Measurements from ENCODE around the gene GALNT12. TPM values are rescaled to one million over a fixed set of nuclear protein-coding genes. Genes with fewer than 3 reads are reported as not detected.

Gene GALNT12
- total and polyA plus RNA-seq, 8 donors = 14.6 to 24.6 (median 19.6) TPM

DNA sequence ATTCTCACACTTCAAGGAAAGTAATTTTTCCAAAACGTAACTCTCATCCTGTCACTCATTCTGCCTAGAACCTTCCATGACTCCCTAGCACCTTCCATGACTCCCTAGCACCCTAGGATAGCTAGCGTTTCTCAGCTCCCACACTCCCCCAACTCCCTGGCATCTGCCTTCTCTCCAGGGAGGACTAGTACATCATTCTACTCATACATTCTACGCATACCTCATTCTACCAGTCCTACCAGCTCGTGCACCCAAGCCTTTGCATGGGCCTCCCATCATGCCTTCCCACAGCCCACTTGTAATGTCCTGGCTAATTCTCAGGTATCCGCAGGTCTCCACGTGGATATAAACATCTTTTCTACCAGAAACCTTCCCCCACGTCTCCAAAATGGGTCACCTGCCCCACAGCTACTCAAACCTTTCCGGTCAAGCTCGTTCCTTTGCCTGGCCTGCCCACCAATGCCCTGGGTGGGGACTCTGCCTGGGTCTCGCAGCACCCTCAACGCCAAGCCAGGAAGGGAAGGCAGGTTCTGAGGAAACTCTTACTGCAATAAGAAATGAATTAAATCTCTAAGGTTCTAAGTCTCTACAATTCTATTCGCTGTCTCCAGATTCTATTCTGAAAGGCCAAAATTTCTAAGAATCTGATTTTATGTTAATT lies 12.0 kb upstream of the GALNT12 start:
- Histone ChIP-seq H3K9me3 (no peaks in the 10 kb centered on the region), H3K36me3 (no peaks in the 10 kb centered on the region), H3K4me3 (peak overlapping the region; percentile 44 to 61), H3K27ac (peak overlapping the region in 1 of 2 donors; percentile 48), H3K27me3 (peaks cover 0 to 19% of the 10 kb centered on the region in 2 donors), H3K4me1 (peaks cover 18 to 38% of the 10 kb centered on the region in 2 donors)
- ATAC-seq (no peak), DNase-seq (no peak)
- TF ChIP-seq, protein P1, sequence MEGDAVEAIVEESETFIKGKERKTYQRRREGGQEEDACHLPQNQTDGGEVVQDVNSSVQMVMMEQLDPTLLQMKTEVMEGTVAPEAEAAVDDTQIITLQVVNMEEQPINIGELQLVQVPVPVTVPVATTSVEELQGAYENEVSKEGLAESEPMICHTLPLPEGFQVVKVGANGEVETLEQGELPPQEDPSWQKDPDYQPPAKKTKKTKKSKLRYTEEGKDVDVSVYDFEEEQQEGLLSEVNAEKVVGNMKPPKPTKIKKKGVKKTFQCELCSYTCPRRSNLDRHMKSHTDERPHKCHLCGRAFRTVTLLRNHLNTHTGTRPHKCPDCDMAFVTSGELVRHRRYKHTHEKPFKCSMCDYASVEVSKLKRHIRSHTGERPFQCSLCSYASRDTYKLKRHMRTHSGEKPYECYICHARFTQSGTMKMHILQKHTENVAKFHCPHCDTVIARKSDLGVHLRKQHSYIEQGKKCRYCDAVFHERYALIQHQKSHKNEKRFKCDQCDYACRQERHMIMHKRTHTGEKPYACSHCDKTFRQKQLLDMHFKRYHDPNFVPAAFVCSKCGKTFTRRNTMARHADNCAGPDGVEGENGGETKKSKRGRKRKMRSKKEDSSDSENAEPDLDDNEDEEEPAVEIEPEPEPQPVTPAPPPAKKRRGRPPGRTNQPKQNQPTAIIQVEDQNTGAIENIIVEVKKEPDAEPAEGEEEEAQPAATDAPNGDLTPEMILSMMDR (IDR thresholded peaks at IDR 0.05) = no peak
- intact Hi-C loops (cut with DNase I) = loop anchor here in 1 of 2 donors (10.0 kb wide), 1 partner anchor 261 kb away; no protein-coding TSS in a partner anchor

DNA sequence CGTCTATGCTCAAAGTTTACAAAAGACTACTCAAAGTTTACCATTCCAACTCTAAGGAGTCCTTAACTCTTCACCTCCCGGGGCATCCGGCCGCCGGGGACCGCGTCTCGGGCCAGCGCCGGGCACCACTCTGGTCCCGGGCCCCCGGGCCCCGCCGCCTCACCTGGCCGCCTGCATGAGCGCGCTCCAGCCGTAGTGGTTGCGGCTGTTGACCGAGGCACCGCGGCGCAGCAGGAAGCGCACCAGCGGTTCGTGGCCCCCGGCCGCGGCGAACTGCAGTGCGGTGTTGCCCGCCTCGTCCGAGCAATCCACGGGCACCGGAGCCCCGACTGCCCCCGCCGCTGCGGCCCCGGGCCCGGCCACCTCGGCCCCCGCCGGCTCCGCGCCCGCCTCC lies 11.5 kb upstream of the GALNT12 start:
- peak in 1 of 4 donors; percentile 83 for DNase-seq
- peaks cover 14 to 33% of the 10 kb centered on the region in 2 donors for H3K4me1 ChIP-seq
- TF ChIP-seq, protein P1 (IDR thresholded peaks at IDR 0.05) = no peak
- H3K36me3 ChIP-seq = no peaks in the 10 kb centered on the region
- peak overlapping the region; percentile 39 to 48 for H3K27ac ChIP-seq
- H3K27me3 ChIP-seq = peaks cover 0 to 19% of the 10 kb centered on the region in 2 donors
- H3K4me3 ChIP-seq = peak overlapping the region; percentile 44 to 61
- no peaks in the 10 kb centered on the region for H3K9me3 ChIP-seq
- intact Hi-C loops (cut with DNase I) = loop anchor here in 1 of 2 donors (10.0 kb wide), 1 partner anchor 261 kb away; no protein-coding TSS in a partner anchor
- peak; percentile 30 for ATAC-seq

DNA sequence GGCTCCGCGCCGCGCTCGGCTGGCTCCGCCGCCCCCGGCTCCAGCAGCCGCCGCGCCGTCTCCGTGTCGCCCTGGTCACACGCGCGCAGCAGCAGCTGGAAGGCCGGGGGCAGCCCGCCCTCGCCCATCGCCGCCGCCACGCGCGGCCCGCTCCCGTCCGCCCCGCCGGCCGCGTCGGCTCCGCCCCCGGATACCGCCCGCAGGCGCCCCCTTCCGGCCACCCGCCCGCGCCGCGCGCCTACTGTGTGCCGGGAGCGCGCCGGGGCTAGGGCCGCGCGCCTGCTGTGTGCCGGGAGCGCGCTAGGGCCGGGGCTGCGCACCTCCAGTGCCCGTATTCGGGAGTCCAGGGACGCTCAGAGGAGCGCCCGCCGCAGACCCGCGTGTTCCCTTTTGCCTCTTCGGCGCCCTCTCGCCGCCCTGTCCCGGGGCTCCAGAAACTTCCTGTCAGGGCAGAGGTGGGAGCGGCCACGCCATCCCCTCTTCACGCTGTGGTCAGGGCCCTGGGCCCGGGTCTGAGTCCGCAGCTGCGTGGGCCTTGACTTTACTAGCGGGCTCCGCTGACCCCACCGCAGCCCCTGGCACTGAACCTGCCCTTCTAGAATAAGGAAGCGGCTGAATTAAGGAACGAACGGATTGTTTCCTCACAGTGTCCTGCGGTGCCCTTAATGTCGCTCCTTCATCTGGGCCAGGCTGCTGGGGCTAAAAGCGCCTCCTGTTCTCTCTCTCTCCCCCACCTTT lies 10.9 kb upstream of the GALNT12 start, which contains the start of gene ANKS6:
Gene ANKS6, minus strand, starts transcription at position 192 of the 738 bp plus-strand sequence. Its CDS starts 64 bp downstream, at position 128.
- intact Hi-C loops (cut with DNase I) = loop anchor here in 1 of 2 donors (10.0 kb wide), 1 partner anchor 262 kb away; no protein-coding TSS in a partner anchor
- ATAC-seq (peak; percentile 93), DNase-seq (peak; percentile 79 to 94 (median 82))
- H3K36me3 ChIP-seq = no peaks in the 10 kb centered on the region
- peaks cover 11 to 28% of the 10 kb centered on the region in 2 donors for H3K4me1 ChIP-seq
- TF ChIP-seq, protein P1 (IDR thresholded peaks at IDR 0.05) = peak; percentile 27 to 58
- H3K27ac ChIP-seq = peak within 1 kb of the TSS; percentile 67 to 73
- H3K4me3 ChIP-seq = peak within 1 kb of the TSS; percentile 48 to 61
- peaks cover 0 to 19% of the 10 kb centered on the region in 2 donors for H3K27me3 ChIP-seq
- no peaks in the 10 kb centered on the region for H3K9me3 ChIP-seq

DNA sequence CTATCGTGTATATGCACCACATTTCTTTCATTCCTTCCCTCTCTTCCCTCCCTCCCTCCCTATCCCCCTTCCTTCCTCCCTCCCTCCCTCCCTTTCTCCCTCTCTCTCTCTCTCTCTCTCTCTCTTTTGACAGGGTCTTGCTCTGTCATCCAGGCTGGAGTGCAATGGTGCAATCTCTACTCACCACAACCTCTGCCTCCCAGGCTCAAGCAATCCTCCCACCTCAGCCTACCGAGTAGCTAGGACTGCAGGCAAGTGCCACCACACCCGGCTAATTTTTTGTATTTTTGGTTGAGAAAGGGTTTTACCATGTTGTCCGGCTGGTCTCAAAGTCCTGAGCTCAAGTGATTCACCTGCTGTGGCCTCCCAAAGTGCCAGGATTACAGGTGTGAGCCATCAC lies 10.0 kb upstream of the GALNT12 start:
- ATAC-seq (no peak), DNase-seq (no peak)
- TF ChIP-seq, protein P1 (IDR thresholded peaks at IDR 0.05) = no peak
- Histone ChIP-seq H3K36me3 (no peaks in the 10 kb centered on the region), H3K4me3 (no peak overlapping the region), H3K27me3 (peaks cover 0 to 20% of the 10 kb centered on the region in 2 donors), H3K4me1 (peaks cover 7 to 26% of the 10 kb centered on the region in 2 donors), H3K9me3 (no peaks in the 10 kb centered on the region), H3K27ac (no peak overlapping the region)
- intact Hi-C loops (cut with DNase I) = loop anchor here in 1 of 2 donors (10.0 kb wide), 1 partner anchor 263 kb away; no protein-coding TSS in a partner anchor

All from left lung (tissue), 10 donors.